NCI-H1092 treated with DMSO at 0.1 percent for 48 hours (cell line): ENCODE measurements around the gene ARHGAP42.

ENCODE experiments used
- DNase-seq: peaks from one replicate; lab custom pipeline; 2025; lab: John Stamatoyannopoulos, UW

The ARHGAP42 gene

GRCh38 chr11:100832829-100833228, 145.7 kb downstream of the ARHGAP42 start:
- DNase-seq: no peak

DNA sequence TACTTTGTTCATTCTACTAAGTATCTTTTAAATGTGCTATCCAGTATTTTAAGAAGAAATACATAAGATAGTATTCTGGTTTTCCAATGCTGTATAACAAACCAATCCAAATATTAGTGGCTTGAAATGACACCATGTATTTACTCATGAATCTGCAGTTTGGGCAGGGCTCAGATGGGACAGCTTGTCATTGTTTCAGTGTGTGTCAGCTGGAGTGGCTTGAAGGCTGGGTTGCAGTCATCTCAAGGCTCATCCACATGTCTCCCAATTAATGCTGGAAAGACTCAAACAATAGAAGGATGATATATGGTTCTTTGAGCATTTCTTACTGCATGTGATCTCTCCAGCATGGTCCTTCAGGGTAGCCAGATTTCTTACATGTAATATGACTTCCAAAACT, 146.2 kb downstream of the ARHGAP42 start:
- DNase-seq: no peak

DNA sequence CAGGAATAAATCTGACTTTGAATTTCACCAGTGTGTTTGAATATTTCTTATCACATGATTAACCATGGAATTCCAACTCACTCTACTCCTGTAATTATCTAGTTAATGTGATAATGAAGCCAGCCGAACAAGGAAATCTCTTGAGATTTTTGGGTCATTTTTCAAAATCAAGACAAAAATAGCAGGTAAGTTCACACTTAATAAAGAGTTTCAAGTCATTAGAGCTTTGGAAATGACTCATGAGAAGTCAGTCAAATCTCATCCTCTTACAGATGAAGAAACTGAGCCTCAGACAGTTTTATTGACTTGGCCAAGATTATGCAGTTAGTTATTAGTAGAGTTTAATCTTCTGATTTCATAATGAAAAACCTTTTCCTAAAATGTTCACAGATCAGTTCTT, 148.8 kb downstream of the ARHGAP42 start:
- no peak for DNase-seq

DNA sequence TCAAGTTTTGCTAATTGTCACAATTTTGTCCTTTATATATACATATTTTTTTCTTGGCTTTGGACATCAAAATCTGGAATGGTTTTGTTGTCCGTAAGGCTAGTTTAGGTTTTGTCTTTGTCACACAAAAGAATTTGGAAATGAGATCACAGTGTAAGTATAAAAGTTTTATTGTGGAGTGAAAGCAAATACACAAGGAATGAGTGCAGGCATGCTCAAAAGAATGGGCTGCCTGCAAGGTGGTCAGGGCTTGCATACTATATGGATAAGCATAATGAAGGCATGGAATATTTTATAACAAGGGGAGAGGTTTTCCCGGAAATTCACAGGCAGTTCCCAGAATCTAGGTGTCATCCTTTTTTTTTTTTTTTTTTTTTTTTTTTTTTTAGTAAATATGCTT, 150.2 kb downstream of the ARHGAP42 start:
- DNase-seq: no peak

- DNase-seq: no peak
Measured at GRCh38 chr11:100841711-100842407, 154.8 kb downstream of the ARHGAP42 start.

DNA sequence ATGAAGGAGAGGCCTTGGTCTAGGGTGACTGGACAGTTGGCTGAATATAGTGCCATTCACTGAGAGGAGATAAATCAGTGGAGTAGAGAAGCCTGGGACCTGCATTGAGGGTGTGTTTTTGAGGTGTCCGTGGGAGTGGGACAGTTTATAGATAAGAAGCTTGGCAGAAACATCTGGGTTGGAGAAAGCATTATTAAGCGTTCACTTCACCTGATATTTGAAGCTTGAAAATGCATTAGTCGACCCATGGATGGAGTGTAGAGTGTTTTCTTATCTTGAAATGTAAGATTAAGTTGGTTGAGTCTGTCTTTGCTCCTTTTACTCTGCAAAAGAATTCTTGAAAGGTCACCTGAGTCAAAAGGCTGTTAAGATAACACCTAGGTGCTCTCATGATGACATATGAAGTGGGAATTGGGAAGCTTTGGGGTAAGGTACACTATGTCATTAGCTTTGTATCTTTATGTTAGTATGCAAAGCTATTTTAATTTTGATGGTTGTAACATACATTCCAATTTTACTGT, 160.7 kb downstream of the ARHGAP42 start:
- no peak for DNase-seq

GRCh38 chr11:100849009-100849900, 162.2 kb downstream of the ARHGAP42 start:
- no peak for DNase-seq

GRCh38 chr11:100849901-100850235, 162.8 kb downstream of the ARHGAP42 start:
- no peak for DNase-seq

DNA sequence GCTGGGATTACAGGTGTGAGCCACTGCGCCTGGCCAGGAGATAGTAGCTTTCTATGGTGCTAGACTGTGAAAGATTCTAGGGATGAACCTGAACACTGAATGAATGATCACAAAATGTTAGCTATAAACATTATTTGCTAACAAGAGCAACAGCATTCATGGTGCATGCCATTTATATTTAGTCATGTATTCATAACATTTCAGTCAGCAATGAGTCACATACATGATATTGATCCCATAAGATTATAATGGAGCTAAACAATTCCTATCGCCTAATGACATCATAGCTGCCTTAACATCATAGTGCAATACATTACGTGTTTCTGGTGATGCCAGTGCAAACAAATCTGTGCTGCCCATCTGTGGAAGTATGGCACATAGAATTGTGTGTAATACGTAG, 164.1 kb downstream of the ARHGAP42 start:
- DNase-seq: no peak

GRCh38 chr11:100851584-100852152, 164.6 kb downstream of the ARHGAP42 start:
- no peak for DNase-seq

- peak; percentile 44 for DNase-seq
Measured at GRCh38 chr11:100855466-100856067, 168.5 kb downstream of the ARHGAP42 start.

DNA sequence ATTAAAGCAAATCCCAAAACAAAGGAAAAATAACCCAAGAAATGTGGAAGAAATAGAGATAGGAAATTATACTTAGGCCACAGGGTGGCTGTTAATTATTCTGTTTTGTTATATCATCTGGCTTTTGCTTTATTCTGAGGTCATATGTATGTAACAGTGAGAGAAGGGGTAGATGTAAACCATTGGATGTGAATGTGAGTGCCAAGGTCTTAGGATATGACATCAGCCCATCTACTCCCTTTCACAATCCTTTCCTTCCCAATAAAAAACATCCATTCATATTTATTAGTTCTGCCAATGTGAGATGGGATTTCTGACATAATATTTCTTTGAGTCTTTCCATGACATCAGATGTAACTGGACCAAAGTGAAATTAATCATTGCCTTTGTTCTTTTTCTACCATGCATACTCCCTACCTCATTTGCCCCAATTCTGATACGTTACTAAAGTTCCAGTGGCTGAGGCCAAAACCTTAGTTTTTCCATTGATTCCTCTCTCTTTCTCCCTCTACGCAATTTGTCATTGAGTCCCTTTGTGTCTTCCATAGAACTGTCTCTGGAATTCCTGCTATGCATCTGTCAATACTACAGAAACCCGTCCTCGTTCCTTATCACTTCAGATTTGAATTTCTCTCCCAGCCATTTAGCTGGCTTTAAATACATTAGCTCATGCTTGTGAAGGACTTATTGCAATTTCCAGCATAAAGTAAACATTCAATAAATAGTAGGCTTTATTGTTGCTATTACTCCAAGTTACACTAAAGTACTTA, 170.3 kb downstream of the ARHGAP42 start:
- DNase-seq: no peak

DNA sequence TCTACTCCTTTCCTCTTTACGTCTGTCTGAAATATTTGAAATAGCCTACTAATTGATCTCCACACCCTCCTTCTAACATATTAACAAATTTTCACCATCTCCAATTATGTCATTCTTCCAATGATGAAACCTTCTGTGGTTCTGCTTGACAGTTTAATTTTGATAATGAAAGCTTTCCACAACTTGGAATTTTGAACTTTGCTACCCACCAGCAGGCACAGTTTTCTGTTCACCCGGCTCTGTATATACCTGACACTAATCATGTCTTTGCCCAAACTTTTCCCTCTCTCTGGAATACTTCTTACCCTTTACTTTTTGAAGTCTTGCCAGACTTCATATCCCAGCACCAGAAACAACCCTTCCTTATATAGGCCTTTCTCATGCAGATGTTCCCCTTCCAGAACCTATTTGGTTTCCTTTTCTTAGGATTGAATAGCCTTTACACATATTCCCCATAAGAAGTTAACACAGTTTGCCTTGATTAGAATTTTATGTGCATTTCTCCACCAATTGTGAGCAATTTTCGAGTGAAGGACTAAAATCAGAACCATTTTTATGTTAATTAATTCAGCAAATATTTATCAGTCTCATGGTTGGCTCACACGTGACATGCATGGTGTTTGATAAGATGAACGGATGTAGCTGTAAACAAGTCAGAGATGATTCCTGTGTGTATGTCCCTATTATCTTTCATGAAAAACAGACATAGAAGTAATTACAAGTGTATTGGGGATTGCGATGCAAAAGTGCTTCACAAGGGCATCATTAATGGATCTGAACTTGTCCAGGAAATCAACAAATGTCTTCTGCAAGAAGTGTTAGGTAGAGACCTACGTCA, 173.4 kb downstream of the ARHGAP42 start:
- DNase-seq: no peak

DNA sequence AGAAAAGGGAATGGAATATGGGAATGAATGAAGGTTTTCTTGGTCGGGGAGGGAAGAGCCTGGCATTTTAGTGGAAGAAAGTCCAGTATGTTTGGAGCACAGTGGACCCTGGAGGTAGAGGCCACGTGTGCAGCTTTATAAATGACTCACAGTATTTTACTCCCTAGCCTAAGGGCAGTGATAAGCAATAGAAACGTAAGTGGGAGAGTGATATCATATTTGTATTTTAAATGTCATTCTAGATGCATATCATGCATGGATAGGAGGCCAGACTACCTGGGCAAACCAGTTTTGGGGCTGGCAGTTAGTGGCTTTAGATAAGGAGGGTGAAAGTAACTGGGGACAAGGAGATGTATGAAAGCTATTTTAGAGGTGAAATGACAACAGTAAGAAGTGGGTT, 174.1 kb downstream of the ARHGAP42 start:
- no peak for DNase-seq

DNA sequence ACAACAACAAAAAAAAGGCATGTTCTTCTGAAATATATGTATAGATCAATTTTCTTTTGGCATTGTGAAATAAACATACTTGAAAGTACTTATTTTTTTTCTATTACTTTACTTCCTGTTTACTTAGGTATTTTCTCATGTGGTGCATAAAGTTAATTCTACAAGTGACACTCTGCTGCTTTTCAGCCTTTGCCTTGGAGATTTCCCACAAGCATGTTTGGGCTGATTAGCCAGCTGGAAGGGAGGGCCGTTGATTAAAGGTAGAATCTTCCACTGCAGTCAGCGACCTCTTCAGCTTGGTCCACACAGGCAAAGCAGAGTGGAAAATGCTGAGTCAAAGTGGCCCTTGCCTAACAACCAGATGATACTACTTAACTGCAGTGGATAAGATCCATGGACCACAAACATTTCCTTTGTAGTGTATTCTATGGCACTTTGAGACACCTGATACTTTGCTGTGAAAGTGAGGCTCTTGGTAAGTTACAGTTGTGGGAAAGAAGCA, 176.0 kb downstream of the ARHGAP42 start:
- DNase-seq: peak; percentile 4

- no peak for DNase-seq
Measured at GRCh38 chr11:100865443-100866065, 178.5 kb downstream of the ARHGAP42 start.

DNA sequence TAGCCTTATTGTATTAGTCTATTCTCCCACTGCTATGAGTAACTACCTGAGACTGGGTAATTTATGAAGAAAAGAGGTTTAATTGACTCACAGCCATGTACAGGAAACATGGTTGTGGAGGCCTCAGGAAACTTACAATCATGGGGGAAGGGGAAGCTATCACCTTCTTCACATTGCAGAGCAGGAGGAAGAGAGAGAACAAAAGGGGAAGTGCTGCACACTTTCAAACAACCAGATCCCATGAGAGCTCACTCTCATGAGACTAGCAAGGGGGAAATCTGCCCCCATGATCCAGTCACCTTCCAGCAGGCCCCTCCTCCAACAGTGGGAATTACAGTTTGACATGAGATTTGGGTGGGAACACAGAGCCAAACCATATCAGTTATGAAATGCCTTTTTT, 179.4 kb downstream of the ARHGAP42 start:
- no peak for DNase-seq

DNA sequence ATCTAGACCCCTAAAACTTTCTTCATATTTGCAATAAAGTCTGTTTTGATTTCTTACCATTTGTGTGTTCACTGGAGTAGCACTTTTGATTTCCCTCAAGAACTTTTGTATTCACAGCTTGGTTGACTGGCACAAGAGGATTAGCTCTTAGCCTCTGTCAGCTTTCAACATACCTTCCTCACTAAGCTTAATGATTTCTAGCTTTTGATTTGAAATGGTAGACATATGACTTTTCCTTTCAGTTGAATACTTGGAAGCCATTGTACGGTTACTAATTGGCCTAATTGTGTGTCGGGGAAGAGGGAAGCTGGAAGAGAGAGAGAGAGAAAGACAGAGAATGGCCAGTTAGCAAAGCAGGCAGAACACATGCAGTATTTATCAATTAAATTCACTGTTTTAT, 180.5 kb downstream of the ARHGAP42 start:
- no peak for DNase-seq

DNA sequence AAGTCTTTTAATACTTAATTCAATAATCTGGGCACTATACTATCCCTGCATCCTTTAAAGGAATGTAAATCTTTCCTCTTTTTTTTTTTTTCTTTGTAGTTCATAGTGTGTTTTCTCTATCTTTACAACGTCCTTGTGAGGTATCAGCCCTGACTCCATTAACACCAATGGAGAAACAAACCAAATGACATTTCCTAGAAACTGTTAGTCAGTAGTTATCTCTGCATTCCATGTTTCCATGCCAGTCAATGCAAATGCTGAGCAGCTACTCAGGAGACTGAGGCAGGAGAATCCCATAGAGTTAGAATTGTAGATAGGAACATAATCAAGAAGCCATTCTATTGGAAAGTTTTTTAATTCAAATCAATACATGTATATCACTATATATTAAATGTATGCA, 182.2 kb downstream of the ARHGAP42 start:
- no peak for DNase-seq

- DNase-seq: no peak
Measured at GRCh38 chr11:100870138-100870537, 183.1 kb downstream of the ARHGAP42 start.
